K562 (cell line): Measurements from ENCODE around the gene UTP25. TPM values are rescaled to one million over a fixed set of nuclear protein-coding genes. Genes with fewer than 3 reads are reported as not detected.
A peak's percentile ranks its signal among the peaks of the same experiment; 100 is the strongest.

Experiments
- ARID1B ChIP-seq: fragments of 450-650 bp; IDR thresholded peaks from 2 replicates; pipeline ENCODE4 v1.6.1; 2016; ENCODE audit warnings: antibody characterized with exemption, mild to moderate bottlenecking, inconsistent platforms
- CHD4 ChIP-seq: fragments of 200-600 bp; sonication (generic); IDR thresholded peaks from 3 replicates; pipeline ENCODE4 v1.6.1; 2012; ENCODE audit warnings: low read depth, mild to moderate bottlenecking, mixed read lengths, low read length, inconsistent platforms; ENCODE audit not compliant: insufficient read depth, insufficient replicate concordance, poor library complexity, severe bottlenecking
- CREB5 ChIP-seq: fragments of 250-450 bp; sonication (Bioruptor Pico); IDR thresholded peaks from 2 replicates; pipeline ENCODE4 v1.5.0; 2020; ENCODE audit warnings: mild to moderate bottlenecking
- ETS1 ChIP-seq: conservative IDR thresholded peaks from 2 replicates; pipeline ENCODE4 v1.6.1; 2011; ENCODE audit warnings: low read depth, mild to moderate bottlenecking, low read length; ENCODE audit not compliant: control insufficient read depth
- FOXJ2 ChIP-seq: fragments of 200-800 bp; sonication (Bioruptor generic); IDR thresholded peaks from 2 replicates; pipeline ENCODE4 v1.6.1; 2016; ENCODE audit warnings: missing genetic modification characterization, missing compliant biosample characterization
- HMBOX1 ChIP-seq: sonication (generic); IDR thresholded peaks from 2 replicates; pipeline ENCODE4 v1.6.1; 2016
- HMGN3 ChIP-seq: IDR thresholded peaks from 2 replicates; pipeline ENCODE4 v1.6.1; 2011; ENCODE audit warnings: borderline replicate concordance, low read depth, mild to moderate bottlenecking, mixed read lengths, low read length; ENCODE audit not compliant: insufficient read length; ENCODE audit errors: extremely low read depth
- MCM2 ChIP-seq: fragments of 450-650 bp; IDR thresholded peaks from 2 replicates; pipeline ENCODE4 v1.6.1; 2017; ENCODE audit warnings: low read depth, mild to moderate bottlenecking
- MIER1 ChIP-seq: fragments of 450-650 bp; IDR thresholded peaks from 2 replicates; pipeline ENCODE4 v1.6.1; 2016; ENCODE audit warnings: antibody characterized with exemption, mild to moderate bottlenecking, low read depth
- MNT ChIP-seq, 2 experiments: fragments of 450-650 bp; conservative IDR thresholded peaks; 2 replicates each; pipeline ENCODE4 v1.6.1; 2017; ENCODE audit warnings: mild to moderate bottlenecking in 2 of 2, moderate library complexity in 2 of 2
- MTA1 ChIP-seq: fragments of 450-650 bp; IDR thresholded peaks from 2 replicates; pipeline ENCODE4 v1.6.1; 2017; ENCODE audit warnings: borderline replicate concordance
- NCOR1 ChIP-seq: fragments of 450-650 bp; IDR thresholded peaks from 2 replicates; pipeline ENCODE4 v1.6.1; 2016; ENCODE audit warnings: mild to moderate bottlenecking, moderate library complexity
- SMAD4 ChIP-seq: fragments of 250-450 bp; sonication (Bioruptor Pico); conservative IDR thresholded peaks from 2 replicates; pipeline ENCODE4 v1.8.0; 2021; ENCODE audit warnings: inconsistent platforms, mild to moderate bottlenecking, moderate library complexity
- SMARCA5 ChIP-seq: fragments of 450-650 bp; IDR thresholded peaks from 2 replicates; pipeline ENCODE4 v1.6.1; 2016
- SNAPC5 ChIP-seq: fragments of 250-450 bp; sonication (Bioruptor Pico); IDR thresholded peaks from 2 replicates; pipeline ENCODE4 v1.8.0; 2021; ENCODE audit warnings: moderate library complexity, mild to moderate bottlenecking, inconsistent platforms
- STAT5A ChIP-seq: IDR thresholded peaks from 2 replicates; pipeline ENCODE4 v1.6.1; 2012; ENCODE audit warnings: low read length, inconsistent platforms, borderline replicate concordance
- TFAP4 ChIP-seq: sonication (generic); formaldehyde crosslinking; IDR thresholded peaks from 2 replicates; pipeline ENCODE4 v1.8.0; 2022; ENCODE audit warnings: missing genetic modification reagents, mild to moderate bottlenecking, moderate library complexity, borderline replicate concordance
- ZBED1 ChIP-seq: IDR thresholded peaks from 2 replicates; pipeline ENCODE4 v1.6.1; 2014
- ZBTB12 ChIP-seq: fragments of 250-450 bp; sonication (Bioruptor Pico); IDR thresholded peaks from 2 replicates; pipeline ENCODE4 v1.4.0; 2020
- polyA plus RNA-seq, 8 experiments: library from polyadenylated mRNA; depleted of rRNA in 4 of 8; stranded (reverse) in 5 of 8; unstranded in 3 of 8; fragments of >200 nt; fragmentation: Nextera tagmentation in 2 of 8; fragmentation: Illumina TruSeq in 1 of 8; extraction: Ambion mirVana in 2 of 8; extraction: Trizol in 1 of 8; gene quantifications; 2 replicates each; pipeline versions ENCODE4 v1.2.1 to v1.2.3, GENCODE V29; 2011 to 2014; ENCODE audit warnings: inconsistent platforms in 1 of 8, missing spikeins in 1 of 8
- total RNA-seq, 7 experiments: library from RNA; depleted of rRNA in 6 of 7; stranded (reverse); fragments of >200 nt in 6 of 7; fragmentation: Illumina TruSeq in 2 of 7; extraction: Trizol in 2 of 7; gene quantifications; 2 replicates each; pipeline versions ENCODE4 v1.2.1 to v1.2.3, GENCODE V29; 2011 to 2021; ENCODE audit warnings: low replicate concordance in 1 of 7

UTP25 gene
- total and polyA plus RNA-seq, 9 of the 15 experiments (the other 6 are each of a cell fraction or from before 2014, with no cell fraction given), result 5.7 to 17.6 (median 12.0) TPM

- TF ChIP-seq CREB5 (CRISPR knock-in tag) (peak; percentile 26; the same call in 1 of the 2 replicates), MTA1 (peak; percentile 91), TFAP4 (peak; percentile 92), SMARCA5 (peak; percentile 94), MIER1 (peak; percentile 65; the same call in 1 of the 2 replicates), MNT (conservative IDR thresholded peaks at IDR 0.05) (peak; percentile 100), ETS1 (peak; percentile 89), ZBTB12 (CRISPR knock-in tag) (0 out of 2 replicates have a peak, but pooled peaks have one; percentile 28), CHD4 (peak; percentile 45), HMBOX1 (peak; percentile 53), MCM2 (no peak), FOXJ2 (tag) (peak; percentile 66), ARID1B (peak; percentile 94), HMGN3 (no peak), NCOR1 (peak; percentile 74), SNAPC5 (CRISPR knock-in tag) (no peak), SMAD4 (CRISPR knock-in tag) (peak; percentile 58), STAT5A (peak; percentile 68), ZBED1 (no peak)
Observed at GRCh38 chr1:209827384-209828262, at the start of gene UTP25 (continued).
